ENCODE results near the gene VWA2.

GRCh38 chr10:114273910-114274309 lies 34.9 kb downstream of the VWA2 start:
- TF ChIP-seq GATA2 (IDR thresholded peaks at IDR 0.05; ENCODE audit: low read depth, low read length) (no peak), GATA3 (IDR thresholded peaks at IDR 0.05; ENCODE audit: low read depth, low read length) (no peak)

Measured in SH-SY5Y (cell line).